HEK293 (cell line): ENCODE results near the gene NOD2.

Experiments used
- BCL11A ChIP-seq: fragments of 450-650 bp; formaldehyde crosslinking; IDR thresholded peaks from 2 replicates; pipeline ENCODE4 v1.5.1; 2016; ENCODE audit warnings: low read depth, missing biosample characterization, missing genetic modification characterization
- BCL11B ChIP-seq: fragments of 450-650 bp; formaldehyde crosslinking; IDR thresholded peaks from 2 replicates; pipeline ENCODE4 v1.5.1; 2016; ENCODE audit warnings: low read depth, missing biosample characterization, missing genetic modification characterization
- GLI2 ChIP-seq: fragments of 450-650 bp; formaldehyde crosslinking; IDR thresholded peaks from 2 replicates; pipeline ENCODE4; 2017; ENCODE audit warnings: missing biosample characterization, missing genetic modification characterization, low read depth, borderline replicate concordance
- GLIS2 ChIP-seq: fragments of 450-650 bp; formaldehyde crosslinking; IDR thresholded peaks from 2 replicates; pipeline ENCODE4 v1.5.1; 2016; ENCODE audit warnings: missing biosample characterization, missing genetic modification characterization
- KLF9 ChIP-seq: fragments of 450-650 bp; formaldehyde crosslinking; IDR thresholded peaks from 2 replicates; pipeline ENCODE4 v1.5.1; 2016; ENCODE audit warnings: missing biosample characterization, missing genetic modification characterization, low read depth
- ZBTB21 ChIP-seq: fragments of 450-650 bp; formaldehyde crosslinking; IDR thresholded peaks from 2 replicates; pipeline ENCODE4 v1.5.1; 2017; ENCODE audit warnings: missing biosample characterization, missing genetic modification characterization
- ZEB2 ChIP-seq: fragments of 450-650 bp; formaldehyde crosslinking; IDR thresholded peaks from 2 replicates; pipeline ENCODE4 v1.5.1; 2016; ENCODE audit warnings: missing biosample characterization, missing genetic modification characterization
- ZNF16 ChIP-seq: fragments of 450-650 bp; formaldehyde crosslinking; IDR thresholded peaks from 2 replicates; pipeline ENCODE4 v1.5.1; 2016; ENCODE audit warnings: low read depth, missing biosample characterization, missing genetic modification characterization
- ZNF19 ChIP-seq: fragments of 450-650 bp; formaldehyde crosslinking; IDR thresholded peaks from 2 replicates; pipeline ENCODE4; 2016; ENCODE audit warnings: missing biosample characterization, missing genetic modification characterization, low read depth
- ZNF221 ChIP-seq: fragments of 450-650 bp; formaldehyde crosslinking; IDR thresholded peaks from 2 replicates; pipeline ENCODE4 v1.5.1; 2017; ENCODE audit warnings: missing biosample characterization, missing genetic modification characterization, borderline replicate concordance
- ZNF239 ChIP-seq: fragments of 450-650 bp; formaldehyde crosslinking; IDR thresholded peaks from 2 replicates; pipeline ENCODE4 v1.5.1; 2016; ENCODE audit warnings: missing biosample characterization, missing genetic modification characterization
- ZNF274 ChIP-seq, 2 experiments: fragments of 200-500 bp in 1 of 2; fragments of 450-650 bp in 1 of 2; sonication (Bioruptor generic) in 1 of 2; formaldehyde crosslinking in 1 of 2; IDR thresholded peaks; 2 replicates each; pipeline versions ENCODE4 v1.5.1 to v1.6.1; 2014 to 2016; ENCODE audit warnings: borderline replicate concordance in 1 of 2, inconsistent platforms in 1 of 2, low read length in 1 of 2, missing biosample characterization in 1 of 2, missing genetic modification characterization in 1 of 2
- ZNF292 ChIP-seq: fragments of 450-650 bp; formaldehyde crosslinking; IDR thresholded peaks from 2 replicates; pipeline ENCODE4 v1.5.1; 2016; ENCODE audit warnings: low read depth, missing biosample characterization, missing genetic modification characterization, borderline replicate concordance
- ZNF544 ChIP-seq: fragments of 450-650 bp; formaldehyde crosslinking; IDR thresholded peaks from 2 replicates; pipeline ENCODE4 v1.5.0; 2017; ENCODE audit warnings: missing biosample characterization, missing genetic modification characterization
- ZNF585B ChIP-seq: fragments of 450-650 bp; formaldehyde crosslinking; IDR thresholded peaks from 2 replicates; pipeline ENCODE4 v1.5.1; 2016; ENCODE audit warnings: missing biosample characterization, missing genetic modification characterization
- ZNF596 ChIP-seq: fragments of 450-650 bp; IDR thresholded peaks from 2 replicates; pipeline ENCODE4 v1.5.0; 2018; ENCODE audit warnings: missing biosample characterization, mild to moderate bottlenecking, missing genetic modification characterization, moderate library complexity
- ZNF624 ChIP-seq: fragments of 450-650 bp; formaldehyde crosslinking; IDR thresholded peaks from 2 replicates; pipeline ENCODE4 v1.5.1; 2017; ENCODE audit warnings: missing biosample characterization, missing genetic modification characterization
- ZNF626 ChIP-seq: fragments of 450-650 bp; sonication (Bioruptor Pico); formaldehyde crosslinking; IDR thresholded peaks from 2 replicates; pipeline ENCODE4 v1.5.1; 2018; ENCODE audit warnings: missing biosample characterization, missing genetic modification characterization, inconsistent platforms
- ZNF768 ChIP-seq: fragments of 450-650 bp; formaldehyde crosslinking; IDR thresholded peaks from 2 replicates; pipeline ENCODE4 v1.5.1; 2018; ENCODE audit warnings: missing biosample characterization, mild to moderate bottlenecking, missing genetic modification characterization
- TF ChIP-seq, protein P1 (sequence below): fragments of 450-650 bp; formaldehyde crosslinking; IDR thresholded peaks from 2 replicates; pipeline ENCODE4 v1.5.1; 2016; ENCODE audit warnings: missing biosample characterization, missing genetic modification characterization
- TF ChIP-seq, protein P2 (sequence below): fragments of 450-650 bp; formaldehyde crosslinking; IDR thresholded peaks from 2 replicates; pipeline ENCODE4 v1.5.1; 2016; ENCODE audit warnings: missing biosample characterization, missing genetic modification characterization
- TF ChIP-seq, protein P3 (sequence below): fragments of 450-650 bp; formaldehyde crosslinking; IDR thresholded peaks from 2 replicates; pipeline ENCODE4 v1.5.1; 2016; ENCODE audit warnings: missing biosample characterization, missing genetic modification characterization
- TF ChIP-seq, protein P4 (sequence below): fragments of 450-650 bp; formaldehyde crosslinking; IDR thresholded peaks from 2 replicates; pipeline ENCODE4 v1.5.1; 2016; ENCODE audit warnings: missing biosample characterization, missing genetic modification characterization
- TF ChIP-seq, protein P5 (sequence below): fragments of 450-650 bp; formaldehyde crosslinking; IDR thresholded peaks from 2 replicates; pipeline ENCODE4 v1.5.1; 2016; ENCODE audit warnings: missing biosample characterization, missing genetic modification characterization
- TF ChIP-seq, protein P6 (sequence below): fragments of 450-650 bp; formaldehyde crosslinking; IDR thresholded peaks from 2 replicates; pipeline ENCODE4 v1.5.1; 2017; ENCODE audit warnings: missing biosample characterization, missing genetic modification characterization
- TF ChIP-seq, protein P7 (sequence below): fragments of 450-650 bp; formaldehyde crosslinking; IDR thresholded peaks from 2 replicates; pipeline ENCODE4 v1.5.1; 2016; ENCODE audit warnings: missing biosample characterization, missing genetic modification characterization

The NOD2 gene

DNA sequence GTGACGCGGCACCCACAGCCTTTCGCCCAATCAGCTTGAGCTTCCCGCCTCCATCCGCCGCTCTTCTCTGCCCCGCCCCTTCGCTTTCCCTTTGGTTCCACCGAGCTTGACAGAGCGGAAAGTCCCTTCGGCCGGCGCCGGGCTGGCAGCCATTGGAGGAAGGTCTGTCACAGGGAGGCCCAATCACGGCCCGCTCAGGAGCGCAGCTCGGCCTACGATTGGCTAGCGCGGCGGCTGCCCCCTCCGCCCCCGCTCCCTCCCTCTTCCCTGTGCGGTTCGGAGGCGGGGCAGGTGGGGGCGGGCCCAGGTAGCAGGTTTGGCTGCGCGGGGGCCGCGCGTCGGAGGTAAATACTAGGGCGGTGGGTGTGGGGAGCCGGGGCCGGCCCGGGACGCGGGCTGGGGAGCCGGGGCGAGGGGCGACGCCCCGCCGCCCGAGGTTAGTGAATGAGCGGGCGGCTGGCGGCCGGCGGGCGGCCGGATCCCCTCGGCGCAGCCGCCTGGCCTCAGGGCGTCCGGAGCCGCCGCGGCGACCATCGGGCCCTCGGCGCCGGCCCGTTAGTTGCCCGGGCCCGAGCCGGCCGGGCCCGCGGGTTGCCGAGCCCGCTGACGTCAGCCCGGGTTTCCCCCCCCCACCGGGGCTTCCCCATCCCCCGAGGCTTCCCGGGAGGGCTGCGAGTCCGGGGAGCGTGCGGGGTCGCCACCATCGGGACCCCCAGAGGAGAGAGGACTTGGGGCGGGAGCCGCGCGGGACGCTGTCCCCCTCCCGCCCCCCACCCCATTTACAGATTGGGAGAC lies 48.6 kb downstream of the NOD2 start, which contains the start of gene CYLD (continued):
- TF ChIP-seq, protein P1, sequence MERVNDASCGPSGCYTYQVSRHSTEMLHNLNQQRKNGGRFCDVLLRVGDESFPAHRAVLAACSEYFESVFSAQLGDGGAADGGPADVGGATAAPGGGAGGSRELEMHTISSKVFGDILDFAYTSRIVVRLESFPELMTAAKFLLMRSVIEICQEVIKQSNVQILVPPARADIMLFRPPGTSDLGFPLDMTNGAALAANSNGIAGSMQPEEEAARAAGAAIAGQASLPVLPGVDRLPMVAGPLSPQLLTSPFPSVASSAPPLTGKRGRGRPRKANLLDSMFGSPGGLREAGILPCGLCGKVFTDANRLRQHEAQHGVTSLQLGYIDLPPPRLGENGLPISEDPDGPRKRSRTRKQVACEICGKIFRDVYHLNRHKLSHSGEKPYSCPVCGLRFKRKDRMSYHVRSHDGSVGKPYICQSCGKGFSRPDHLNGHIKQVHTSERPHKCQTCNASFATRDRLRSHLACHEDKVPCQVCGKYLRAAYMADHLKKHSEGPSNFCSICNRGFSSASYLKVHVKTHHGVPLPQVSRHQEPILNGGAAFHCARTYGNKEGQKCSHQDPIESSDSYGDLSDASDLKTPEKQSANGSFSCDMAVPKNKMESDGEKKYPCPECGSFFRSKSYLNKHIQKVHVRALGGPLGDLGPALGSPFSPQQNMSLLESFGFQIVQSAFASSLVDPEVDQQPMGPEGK (tag by site-specific recombination) = peak; percentile 96
- TF ChIP-seq ZNF274 (IDR thresholded peaks at IDR 0.05; ENCODE audit: low read length) (no peak), ZNF274 (tag by site-specific recombination; IDR thresholded peaks at IDR 0.05; ENCODE audit: borderline replicate concordance) (no peak), ZNF596 (tag by site-specific recombination) (no peak), ZNF19 (tag by site-specific recombination) (no peak), ZNF768 (no peak), KLF9 (peak; percentile 98), ZNF221 (tag by site-specific recombination) (no peak), ZNF624 (tag by site-specific recombination) (no peak), ZNF292 (tag by site-specific recombination) (no peak), ZNF626 (tag by site-specific recombination) (no peak), GLI2 (no peak), GLIS2 (peak; percentile 35; the same call in 1 of the 2 replicates), ZNF585B (tag by site-specific recombination) (no peak), ZNF16 (tag by site-specific recombination) (no peak), ZNF239 (tag by site-specific recombination) (no peak), BCL11A (tag by site-specific recombination) (no peak), ZEB2 (tag by site-specific recombination) (peak; percentile 39; the same call in 1 of the 2 replicates), ZBTB21 (tag by site-specific recombination) (no peak), ZNF544 (tag by site-specific recombination) (no peak), BCL11B (no peak)
- TF ChIP-seq, protein P2, sequence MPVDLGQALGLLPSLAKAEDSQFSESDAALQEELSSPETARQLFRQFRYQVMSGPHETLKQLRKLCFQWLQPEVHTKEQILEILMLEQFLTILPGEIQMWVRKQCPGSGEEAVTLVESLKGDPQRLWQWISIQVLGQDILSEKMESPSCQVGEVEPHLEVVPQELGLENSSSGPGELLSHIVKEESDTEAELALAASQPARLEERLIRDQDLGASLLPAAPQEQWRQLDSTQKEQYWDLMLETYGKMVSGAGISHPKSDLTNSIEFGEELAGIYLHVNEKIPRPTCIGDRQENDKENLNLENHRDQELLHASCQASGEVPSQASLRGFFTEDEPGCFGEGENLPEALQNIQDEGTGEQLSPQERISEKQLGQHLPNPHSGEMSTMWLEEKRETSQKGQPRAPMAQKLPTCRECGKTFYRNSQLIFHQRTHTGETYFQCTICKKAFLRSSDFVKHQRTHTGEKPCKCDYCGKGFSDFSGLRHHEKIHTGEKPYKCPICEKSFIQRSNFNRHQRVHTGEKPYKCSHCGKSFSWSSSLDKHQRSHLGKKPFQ = no peak
- TF ChIP-seq, protein P3, sequence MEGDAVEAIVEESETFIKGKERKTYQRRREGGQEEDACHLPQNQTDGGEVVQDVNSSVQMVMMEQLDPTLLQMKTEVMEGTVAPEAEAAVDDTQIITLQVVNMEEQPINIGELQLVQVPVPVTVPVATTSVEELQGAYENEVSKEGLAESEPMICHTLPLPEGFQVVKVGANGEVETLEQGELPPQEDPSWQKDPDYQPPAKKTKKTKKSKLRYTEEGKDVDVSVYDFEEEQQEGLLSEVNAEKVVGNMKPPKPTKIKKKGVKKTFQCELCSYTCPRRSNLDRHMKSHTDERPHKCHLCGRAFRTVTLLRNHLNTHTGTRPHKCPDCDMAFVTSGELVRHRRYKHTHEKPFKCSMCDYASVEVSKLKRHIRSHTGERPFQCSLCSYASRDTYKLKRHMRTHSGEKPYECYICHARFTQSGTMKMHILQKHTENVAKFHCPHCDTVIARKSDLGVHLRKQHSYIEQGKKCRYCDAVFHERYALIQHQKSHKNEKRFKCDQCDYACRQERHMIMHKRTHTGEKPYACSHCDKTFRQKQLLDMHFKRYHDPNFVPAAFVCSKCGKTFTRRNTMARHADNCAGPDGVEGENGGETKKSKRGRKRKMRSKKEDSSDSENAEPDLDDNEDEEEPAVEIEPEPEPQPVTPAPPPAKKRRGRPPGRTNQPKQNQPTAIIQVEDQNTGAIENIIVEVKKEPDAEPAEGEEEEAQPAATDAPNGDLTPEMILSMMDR (tag by site-specific recombination) = no peak
- TF ChIP-seq, protein P4, sequence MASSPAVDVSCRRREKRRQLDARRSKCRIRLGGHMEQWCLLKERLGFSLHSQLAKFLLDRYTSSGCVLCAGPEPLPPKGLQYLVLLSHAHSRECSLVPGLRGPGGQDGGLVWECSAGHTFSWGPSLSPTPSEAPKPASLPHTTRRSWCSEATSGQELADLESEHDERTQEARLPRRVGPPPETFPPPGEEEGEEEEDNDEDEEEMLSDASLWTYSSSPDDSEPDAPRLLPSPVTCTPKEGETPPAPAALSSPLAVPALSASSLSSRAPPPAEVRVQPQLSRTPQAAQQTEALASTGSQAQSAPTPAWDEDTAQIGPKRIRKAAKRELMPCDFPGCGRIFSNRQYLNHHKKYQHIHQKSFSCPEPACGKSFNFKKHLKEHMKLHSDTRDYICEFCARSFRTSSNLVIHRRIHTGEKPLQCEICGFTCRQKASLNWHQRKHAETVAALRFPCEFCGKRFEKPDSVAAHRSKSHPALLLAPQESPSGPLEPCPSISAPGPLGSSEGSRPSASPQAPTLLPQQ (tag by site-specific recombination) = no peak
- TF ChIP-seq, protein P5, sequence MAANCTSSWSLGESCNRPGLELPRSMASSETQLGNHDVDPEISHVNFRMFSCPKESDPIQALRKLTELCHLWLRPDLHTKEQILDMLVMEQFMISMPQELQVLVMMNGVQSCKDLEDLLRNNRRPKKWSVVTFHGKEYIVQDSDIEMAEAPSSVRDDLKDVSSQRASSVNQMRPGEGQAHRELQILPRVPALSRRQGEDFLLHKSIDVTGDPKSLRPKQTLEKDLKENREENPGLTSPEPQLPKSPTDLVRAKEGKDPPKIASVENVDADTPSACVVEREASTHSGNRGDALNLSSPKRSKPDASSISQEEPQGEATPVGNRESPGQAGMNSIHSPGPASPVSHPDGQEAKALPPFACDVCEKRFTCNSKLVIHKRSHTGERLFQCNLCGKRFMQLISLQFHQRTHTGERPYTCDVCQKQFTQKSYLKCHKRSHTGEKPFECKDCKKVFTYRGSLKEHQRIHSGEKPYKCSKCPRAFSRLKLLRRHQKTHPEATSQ (tag by site-specific recombination) = no peak
- TF ChIP-seq, protein P6, sequence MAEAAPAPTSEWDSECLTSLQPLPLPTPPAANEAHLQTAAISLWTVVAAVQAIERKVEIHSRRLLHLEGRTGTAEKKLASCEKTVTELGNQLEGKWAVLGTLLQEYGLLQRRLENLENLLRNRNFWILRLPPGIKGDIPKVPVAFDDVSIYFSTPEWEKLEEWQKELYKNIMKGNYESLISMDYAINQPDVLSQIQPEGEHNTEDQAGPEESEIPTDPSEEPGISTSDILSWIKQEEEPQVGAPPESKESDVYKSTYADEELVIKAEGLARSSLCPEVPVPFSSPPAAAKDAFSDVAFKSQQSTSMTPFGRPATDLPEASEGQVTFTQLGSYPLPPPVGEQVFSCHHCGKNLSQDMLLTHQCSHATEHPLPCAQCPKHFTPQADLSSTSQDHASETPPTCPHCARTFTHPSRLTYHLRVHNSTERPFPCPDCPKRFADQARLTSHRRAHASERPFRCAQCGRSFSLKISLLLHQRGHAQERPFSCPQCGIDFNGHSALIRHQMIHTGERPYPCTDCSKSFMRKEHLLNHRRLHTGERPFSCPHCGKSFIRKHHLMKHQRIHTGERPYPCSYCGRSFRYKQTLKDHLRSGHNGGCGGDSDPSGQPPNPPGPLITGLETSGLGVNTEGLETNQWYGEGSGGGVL = peak; percentile 84
- TF ChIP-seq, protein P7, sequence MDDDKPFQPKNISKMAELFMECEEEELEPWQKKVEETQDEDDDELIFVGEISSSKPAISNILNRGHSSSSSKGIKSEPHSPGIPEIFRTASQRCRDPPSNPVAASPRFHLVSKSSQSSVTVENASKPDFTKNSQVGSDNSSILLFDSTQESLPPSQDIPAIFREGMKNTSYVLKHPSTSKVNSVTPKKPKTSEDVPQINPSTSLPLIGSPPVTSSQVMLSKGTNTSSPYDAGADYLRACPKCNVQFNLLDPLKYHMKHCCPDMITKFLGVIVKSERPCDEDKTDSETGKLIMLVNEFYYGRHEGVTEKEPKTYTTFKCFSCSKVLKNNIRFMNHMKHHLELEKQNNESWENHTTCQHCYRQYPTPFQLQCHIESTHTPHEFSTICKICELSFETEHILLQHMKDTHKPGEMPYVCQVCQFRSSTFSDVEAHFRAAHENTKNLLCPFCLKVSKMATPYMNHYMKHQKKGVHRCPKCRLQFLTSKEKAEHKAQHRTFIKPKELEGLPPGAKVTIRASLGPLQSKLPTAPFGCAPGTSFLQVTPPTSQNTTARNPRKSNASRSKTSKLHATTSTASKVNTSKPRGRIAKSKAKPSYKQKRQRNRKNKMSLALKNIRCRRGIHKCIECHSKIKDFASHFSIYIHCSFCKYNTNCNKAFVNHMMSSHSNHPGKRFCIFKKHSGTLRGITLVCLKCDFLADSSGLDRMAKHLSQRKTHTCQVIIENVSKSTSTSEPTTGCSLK = no peak
